Endothelial cell (in vitro differentiated cells): ENCODE measurements around the gene DCTN2. TPM values are rescaled to one million over a fixed set of nuclear protein-coding genes. Genes with fewer than 3 reads are reported as not detected.

ENCODE experiments used
- DNase-seq: peaks from one replicate; pipeline ENCODE4 v3.0.0; 2021; ENCODE audit warnings: low spot score
- H3K27ac Mint-ChIP-seq: one replicate; pipeline ENCODE4 v1.8.0; 2021; ENCODE audit warnings: mixed read lengths, inconsistent platforms; ENCODE audit not compliant: unreplicated experiment
- H3K27me3 Mint-ChIP-seq: one replicate; pipeline ENCODE4 v1.8.0; 2021; ENCODE audit warnings: mild to moderate bottlenecking, moderate library complexity, mixed read lengths, inconsistent platforms; ENCODE audit not compliant: unreplicated experiment
- H3K36me3 Mint-ChIP-seq: one replicate; pipeline ENCODE4 v1.8.0; 2021; ENCODE audit warnings: mild to moderate bottlenecking, low read depth, mixed read lengths, inconsistent platforms; ENCODE audit not compliant: unreplicated experiment
- H3K4me1 Mint-ChIP-seq: one replicate; pipeline ENCODE4 v1.8.0; 2021; ENCODE audit warnings: mild to moderate bottlenecking, mixed read lengths, inconsistent platforms; ENCODE audit not compliant: unreplicated experiment
- H3K4me3 Mint-ChIP-seq: one replicate; pipeline ENCODE4 v1.8.0; 2021; ENCODE audit warnings: mild to moderate bottlenecking, mixed read lengths, inconsistent platforms; ENCODE audit not compliant: unreplicated experiment
- H3K9me3 Mint-ChIP-seq: one replicate; pipeline ENCODE4 v1.8.0; 2021; ENCODE audit warnings: mixed read lengths, inconsistent platforms; ENCODE audit not compliant: unreplicated experiment
- CTCF ChIP-seq: fragments of 200-600 bp; sonication (generic); IDR thresholded peaks from one replicate; pipeline ENCODE4 v1.5.0; 2021; ENCODE audit warnings: antibody characterized with exemption; ENCODE audit not compliant: unreplicated experiment
- total RNA-seq: library from RNA; stranded (reverse); fragmentation: NEBNext Ultra II Directional; extraction: Animal tissue kit (Norgen Biotek cat#: 25700); gene quantifications from one replicate; pipeline ENCODE4 v1.2.1, GENCODE V29; 2021; ENCODE audit not compliant: unreplicated experiment

Gene DCTN2
- total RNA-seq, 1 donor from 2014 or later = 195 TPM

DNA sequence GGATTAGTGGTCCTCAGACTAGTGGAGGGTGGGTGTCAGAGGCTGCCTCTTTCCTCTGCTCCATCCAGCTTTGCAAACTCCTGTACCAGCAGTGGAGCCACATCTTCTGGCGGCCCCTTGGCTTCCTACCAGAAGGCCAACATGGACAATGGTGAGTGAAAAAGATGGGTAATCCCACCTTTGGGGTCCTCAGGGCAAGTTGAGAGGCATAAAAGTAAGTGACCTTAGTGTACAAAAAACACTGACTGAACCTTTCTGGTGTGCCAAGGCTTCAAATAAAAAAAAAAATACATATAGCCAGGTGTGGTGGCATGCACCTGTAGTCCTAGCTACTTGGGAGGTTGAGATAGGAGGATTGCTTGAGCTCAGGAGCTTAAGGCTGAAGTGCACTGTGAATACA is 34.8 kb upstream of the DCTN2 start:
- no peak for TF ChIP-seq CTCF
- H3K27me3 Mint-ChIP-seq = peaks cover 8% of the 10 kb centered on the region
- no peaks in the 10 kb centered on the region for H3K36me3 Mint-ChIP-seq
- H3K4me1 Mint-ChIP-seq = peaks cover 7% of the 10 kb centered on the region
- H3K9me3 Mint-ChIP-seq = no peaks in the 10 kb centered on the region
- no peak for DNase-seq
- H3K4me3 Mint-ChIP-seq = no peak overlapping the region
- H3K27ac Mint-ChIP-seq = no peak overlapping the region

DNA sequence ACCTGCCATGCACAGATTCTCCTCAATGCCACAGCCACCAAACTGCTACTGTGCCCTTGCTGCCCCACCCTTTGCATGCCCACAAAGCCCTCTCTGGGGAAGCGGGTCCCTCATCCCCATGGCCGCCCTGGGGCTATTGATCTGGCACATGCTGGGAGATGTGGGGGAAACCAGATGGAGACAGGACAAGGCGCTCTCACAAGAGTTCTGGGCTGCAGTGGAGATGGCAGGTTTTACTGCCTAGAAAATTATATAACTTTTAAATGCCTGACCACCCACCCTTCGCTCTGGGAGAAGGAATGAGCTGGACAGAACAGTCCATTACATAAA is 33.4 kb upstream of the DCTN2 start:
- Mint-ChIP-seq H3K36me3 (no peaks in the 10 kb centered on the region), H3K4me3 (no peak overlapping the region), H3K27me3 (peaks cover 9% of the 10 kb centered on the region), H3K4me1 (peaks cover 7% of the 10 kb centered on the region), H3K27ac (no peak overlapping the region), H3K9me3 (no peaks in the 10 kb centered on the region)
- TF ChIP-seq CTCF = no peak
- no peak for DNase-seq

GRCh38 chr12:57579677-57580465 is 32.9 kb upstream of the DCTN2 start:
- Mint-ChIP-seq H3K4me3 (no peak overlapping the region), H3K4me1 (peaks cover 7% of the 10 kb centered on the region), H3K27ac (no peak overlapping the region), H3K36me3 (no peaks in the 10 kb centered on the region), H3K9me3 (no peaks in the 10 kb centered on the region), H3K27me3 (peaks cover 12% of the 10 kb centered on the region)
- no peak for TF ChIP-seq CTCF
- no peak for DNase-seq

DNA sequence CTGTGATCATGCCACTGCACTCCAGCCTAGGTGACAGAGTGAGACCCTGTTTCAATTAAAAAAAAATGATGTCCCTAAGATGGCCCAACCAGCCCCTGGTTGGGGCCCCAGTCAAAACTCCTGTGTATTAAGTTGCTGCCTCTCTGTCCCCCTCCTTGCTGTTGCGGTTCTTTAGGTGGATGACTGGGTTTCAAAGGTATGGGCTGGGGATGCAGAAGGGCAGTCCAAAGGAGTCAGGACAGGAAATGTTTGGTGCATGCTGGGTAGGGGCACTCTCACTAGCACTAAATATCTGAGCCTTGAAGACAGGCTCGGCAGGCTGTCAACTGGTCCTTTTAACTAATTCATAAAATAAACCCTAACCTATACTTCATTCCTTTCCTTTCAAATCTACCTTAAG is 32.0 kb upstream of the DCTN2 start:
- Mint-ChIP-seq H3K36me3 (no peaks in the 10 kb centered on the region), H3K9me3 (no peaks in the 10 kb centered on the region), H3K27me3 (peaks cover 13% of the 10 kb centered on the region), H3K4me3 (no peak overlapping the region), H3K27ac (no peak overlapping the region), H3K4me1 (peaks cover 7% of the 10 kb centered on the region)
- no peak for DNase-seq
- no peak for TF ChIP-seq CTCF

GRCh38 chr12:57577981-57578758 is 31.2 kb upstream of the DCTN2 start:
- no peak overlapping the region for H3K27ac Mint-ChIP-seq
- H3K27me3 Mint-ChIP-seq = peaks cover 14% of the 10 kb centered on the region
- no peaks in the 10 kb centered on the region for H3K36me3 Mint-ChIP-seq
- H3K4me3 Mint-ChIP-seq = no peak overlapping the region
- DNase-seq = no peak
- H3K9me3 Mint-ChIP-seq = no peaks in the 10 kb centered on the region
- H3K4me1 Mint-ChIP-seq = peaks cover 3% of the 10 kb centered on the region
- TF ChIP-seq CTCF = no peak
